ENCODE data around the gene ZNF473. TPM values are rescaled to one million over a fixed set of nuclear protein-coding genes. Genes with fewer than 3 reads are reported as not detected.
"Not testable (repeated sequence)": the region's sequence is repeated elsewhere in the genome, so short reads cannot be mapped to it uniquely, and the experiment has no call there.

ZNF473 gene
- total RNA-seq, 4 donors from 2014 or later: 5.5 to 20.9 (median 11.4) TPM

DNA sequence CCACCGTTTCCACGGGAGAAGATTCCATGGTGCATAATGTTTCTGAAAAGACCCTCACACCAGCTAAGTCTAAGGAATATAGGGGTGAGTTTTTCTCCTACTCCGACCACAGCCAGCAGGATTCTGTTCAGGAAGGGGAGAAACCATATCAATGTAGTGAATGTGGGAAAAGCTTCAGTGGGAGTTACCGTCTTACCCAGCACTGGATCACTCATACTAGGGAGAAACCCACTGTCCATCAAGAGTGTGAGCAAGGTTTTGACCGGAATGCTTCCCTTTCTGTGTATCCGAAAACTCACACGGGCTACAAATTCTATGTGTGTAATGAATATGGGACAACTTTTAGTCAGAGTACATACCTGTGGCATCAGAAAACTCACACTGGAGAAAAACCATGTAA, 19.1 kb downstream of the ZNF473 start:
- ATAC-seq: no peak
- Histone ChIP-seq H3K36me3 (peaks cover 7 to 83% of the 10 kb centered on the region in 2 donors), H3K4me1 (peaks cover 0 to 1% (median 0%) of the 10 kb centered on the region in 3 donors), H3K27ac (no peak overlapping the region), H3K4me3 (no peak overlapping the region), H3K9me3 (peaks cover 0 to 33% (median 0%) of the 10 kb centered on the region in 3 donors), H3K27me3 (no peaks in the 10 kb centered on the region)
- TF ChIP-seq POLR2AphosphoS5 (IDR thresholded peaks at IDR 0.05) (no peak), EP300 (IDR thresholded peaks at IDR 0.05) (no peak), POLR2A (IDR thresholded peaks at IDR 0.05) (no peak)
- TF ChIP-seq, protein P1, sequence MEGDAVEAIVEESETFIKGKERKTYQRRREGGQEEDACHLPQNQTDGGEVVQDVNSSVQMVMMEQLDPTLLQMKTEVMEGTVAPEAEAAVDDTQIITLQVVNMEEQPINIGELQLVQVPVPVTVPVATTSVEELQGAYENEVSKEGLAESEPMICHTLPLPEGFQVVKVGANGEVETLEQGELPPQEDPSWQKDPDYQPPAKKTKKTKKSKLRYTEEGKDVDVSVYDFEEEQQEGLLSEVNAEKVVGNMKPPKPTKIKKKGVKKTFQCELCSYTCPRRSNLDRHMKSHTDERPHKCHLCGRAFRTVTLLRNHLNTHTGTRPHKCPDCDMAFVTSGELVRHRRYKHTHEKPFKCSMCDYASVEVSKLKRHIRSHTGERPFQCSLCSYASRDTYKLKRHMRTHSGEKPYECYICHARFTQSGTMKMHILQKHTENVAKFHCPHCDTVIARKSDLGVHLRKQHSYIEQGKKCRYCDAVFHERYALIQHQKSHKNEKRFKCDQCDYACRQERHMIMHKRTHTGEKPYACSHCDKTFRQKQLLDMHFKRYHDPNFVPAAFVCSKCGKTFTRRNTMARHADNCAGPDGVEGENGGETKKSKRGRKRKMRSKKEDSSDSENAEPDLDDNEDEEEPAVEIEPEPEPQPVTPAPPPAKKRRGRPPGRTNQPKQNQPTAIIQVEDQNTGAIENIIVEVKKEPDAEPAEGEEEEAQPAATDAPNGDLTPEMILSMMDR (IDR thresholded peaks at IDR 0.05): no peak
- 95 to 98% methylated on average over 6 to 7 of the region's 7 CpGs for WGBS, 2 donors (ENCODE audit: low coverage in 1 of 2)

DNA sequence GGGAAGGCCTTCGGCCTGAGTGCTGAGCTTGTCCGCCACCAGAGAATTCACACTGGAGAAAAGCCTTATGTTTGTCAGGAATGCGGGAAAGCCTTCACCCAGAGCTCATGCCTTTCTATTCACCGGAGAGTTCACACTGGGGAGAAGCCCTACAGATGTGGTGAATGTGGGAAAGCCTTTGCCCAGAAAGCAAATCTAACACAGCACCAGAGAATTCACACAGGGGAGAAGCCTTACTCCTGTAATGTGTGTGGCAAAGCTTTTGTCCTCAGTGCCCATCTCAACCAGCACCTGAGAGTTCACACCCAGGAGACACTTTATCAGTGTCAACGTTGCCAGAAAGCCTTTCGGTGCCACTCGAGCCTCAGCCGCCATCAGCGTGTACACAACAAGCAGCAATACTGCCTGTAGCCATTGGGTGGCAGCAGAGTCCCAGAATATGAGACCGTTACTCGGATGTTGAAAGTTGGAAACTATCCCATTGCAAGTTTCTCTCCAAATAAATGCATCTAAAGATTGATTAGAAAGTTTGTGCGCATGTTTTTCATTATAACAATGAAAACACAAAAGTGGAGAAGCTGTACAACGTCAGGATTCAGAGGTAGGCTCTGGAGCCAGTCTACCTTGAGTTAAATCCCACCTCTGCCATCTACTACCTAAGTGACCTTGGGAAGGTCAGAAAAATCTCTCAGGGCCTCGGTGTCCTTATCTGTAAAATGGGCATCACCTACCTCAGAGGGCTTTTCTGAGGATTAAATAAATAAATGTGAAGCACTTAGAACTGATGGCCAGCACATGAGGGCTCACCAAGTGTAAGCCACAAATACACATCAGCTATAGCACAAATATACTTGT, 21.1 kb downstream of the ZNF473 start:
- Histone ChIP-seq H3K4me1 (peaks cover 0 to 19% (median 4%) of the 10 kb centered on the region in 3 donors), H3K36me3 (peaks cover 7 to 64% of the 10 kb centered on the region in 2 donors), H3K9me3 (peaks cover 0 to 33% (median 0%) of the 10 kb centered on the region in 3 donors), H3K27ac (no peak overlapping the region), H3K27me3 (no peaks in the 10 kb centered on the region), H3K4me3 (no peak overlapping the region)
- 46 to 59% methylated on average over 11 to 14 of the region's 14 CpGs for WGBS, 2 donors (ENCODE audit: low coverage in 1 of 2)
- ATAC-seq: no peak
- TF ChIP-seq, protein P1 (IDR thresholded peaks at IDR 0.05): peak in 3 of 4 experiments; percentile 70 to 83 (median 80)
- no peak for TF ChIP-seq EP300 (IDR thresholded peaks at IDR 0.05)

DNA sequence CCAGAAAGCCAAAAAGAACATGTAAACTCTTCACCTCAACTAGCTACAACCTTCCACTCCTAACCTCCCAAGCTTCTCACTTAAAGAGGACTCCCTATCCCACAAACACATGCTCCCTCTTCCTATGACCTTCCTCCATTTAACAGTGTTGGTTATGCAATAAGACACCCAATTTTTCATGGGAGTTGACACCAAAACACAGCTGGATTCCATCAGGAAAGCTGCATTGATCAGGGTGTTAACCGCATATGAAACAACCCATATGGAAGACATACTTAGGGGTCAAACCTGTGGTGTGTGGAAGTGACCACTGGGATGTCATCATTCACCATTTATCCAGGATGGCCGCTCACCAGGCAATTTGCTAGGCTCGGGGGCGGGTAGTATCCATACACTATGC, 21.9 kb downstream of the ZNF473 start:
- 52 to 64% methylated on average over 4 of the region's 4 CpGs for whole genome bisulfite sequencing, 2 donors (ENCODE audit: low coverage in 1 of 2)
- H3K36me3 ChIP-seq: peaks cover 7 to 56% of the 10 kb centered on the region in 2 donors
- no peak for TF ChIP-seq POLR2A (IDR thresholded peaks at IDR 0.05)
- TF ChIP-seq EP300 (IDR thresholded peaks at IDR 0.05): no peak
- TF ChIP-seq, protein P1 (IDR thresholded peaks at IDR 0.05): no peak
- no peak for TF ChIP-seq POLR2AphosphoS5 (IDR thresholded peaks at IDR 0.05)
- ATAC-seq: no peak
- H3K27ac ChIP-seq: no peak overlapping the region
- H3K4me3 ChIP-seq: no peak overlapping the region
- peaks cover 0 to 33% (median 0%) of the 10 kb centered on the region in 3 donors for H3K9me3 ChIP-seq
- H3K4me1 ChIP-seq: peaks cover 0 to 19% (median 4%) of the 10 kb centered on the region in 3 donors
- no peaks in the 10 kb centered on the region for H3K27me3 ChIP-seq

DNA sequence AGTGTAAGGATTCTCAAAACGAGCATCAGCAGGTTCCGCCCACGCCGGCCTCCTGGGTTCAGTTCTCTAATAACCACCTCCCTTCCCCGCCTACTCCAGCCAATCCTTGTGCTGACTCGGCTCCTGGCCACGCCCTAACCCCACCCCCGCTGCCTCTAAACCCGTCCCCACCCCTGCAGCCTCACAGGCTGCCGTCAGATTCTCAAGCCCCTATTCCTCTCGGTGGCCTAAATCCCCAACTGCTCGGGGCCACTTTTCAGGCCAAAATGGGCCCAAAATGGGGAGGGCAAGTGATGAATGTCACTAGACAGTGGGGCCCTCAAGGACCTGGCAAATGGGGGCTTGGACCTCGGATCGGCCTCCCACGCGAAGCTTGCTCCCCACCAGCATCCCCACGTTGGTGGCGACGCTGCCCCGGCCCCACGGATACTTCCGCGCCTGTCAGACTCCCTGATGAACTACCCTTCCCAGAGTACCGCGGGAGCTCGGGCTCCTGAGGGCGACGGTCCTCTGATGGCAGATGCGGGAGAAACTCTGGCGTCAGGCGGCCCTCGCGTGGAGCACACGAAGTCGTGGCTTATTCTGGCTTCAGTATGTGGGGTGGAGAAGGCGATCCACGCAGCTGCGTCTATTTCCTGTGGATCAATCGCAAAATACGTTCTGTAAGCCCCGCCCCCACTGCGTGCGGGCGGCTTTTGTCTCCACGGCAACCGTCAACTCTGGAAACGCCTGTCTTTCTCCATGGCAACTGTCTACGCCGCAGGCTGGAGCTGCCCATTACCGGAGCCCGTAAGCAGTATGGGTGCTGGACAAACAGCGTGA, 24.8 kb downstream of the ZNF473 start:
- Histone ChIP-seq H3K27ac (peak overlapping the region in 3 of 4 donors; percentile 75 to 82 (median 79)), H3K4me3 (peak overlapping the region; percentile 19 to 57), H3K9me3 (peaks cover 0 to 13% (median 0%) of the 10 kb centered on the region in 3 donors), H3K27me3 (no peaks in the 10 kb centered on the region), H3K4me1 (peaks cover 0 to 19% (median 4%) of the 10 kb centered on the region in 3 donors), H3K36me3 (peaks cover 0 to 27% of the 10 kb centered on the region in 2 donors)
- TF ChIP-seq, protein P1 (IDR thresholded peaks at IDR 0.05): no peak
- TF ChIP-seq EP300 (IDR thresholded peaks at IDR 0.05) (no peak), POLR2A (IDR thresholded peaks at IDR 0.05) (no peak), POLR2AphosphoS5 (IDR thresholded peaks at IDR 0.05) (no peak)
- ATAC-seq: peak; percentile 92
- WGBS, 2 donors (ENCODE audit: low coverage in 1 of 2): 0 to 7% methylated on average over 8 to 13 of the region's 52 CpGs

DNA sequence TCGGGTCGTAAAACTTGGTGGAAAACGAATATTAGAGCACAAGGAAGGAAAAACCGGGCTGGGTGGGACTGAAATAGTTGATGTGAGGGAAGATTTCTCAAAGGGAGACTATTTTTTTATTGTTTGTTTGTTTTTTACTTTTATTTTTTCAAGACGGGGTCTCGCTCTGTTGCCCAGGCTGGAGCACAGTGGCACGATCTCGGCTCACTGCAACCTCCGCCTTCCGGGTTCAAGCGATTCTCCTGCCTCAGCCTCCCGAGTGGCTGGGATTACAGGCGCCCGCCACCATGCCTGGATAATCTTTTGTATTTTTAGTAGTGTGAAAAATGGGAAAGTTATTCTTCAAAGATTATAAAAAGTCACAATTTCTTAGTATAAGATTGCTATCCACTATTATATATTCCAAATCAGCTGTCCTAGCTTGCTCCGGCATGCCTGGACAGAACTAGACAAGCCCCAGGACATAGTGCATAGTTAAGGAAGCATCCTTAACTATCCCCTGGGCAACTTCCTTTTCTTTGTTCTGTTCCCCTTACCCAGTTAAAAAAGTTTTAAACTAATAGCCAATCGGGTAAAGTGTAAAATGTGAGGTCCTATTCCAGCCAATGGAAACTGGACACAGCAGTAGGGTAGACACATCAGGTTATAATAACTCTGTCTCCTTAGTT, 25.6 kb downstream of the ZNF473 start:
- H3K9me3 ChIP-seq, ATAC-seq, H3K27me3 ChIP-seq: not testable (repeated sequence)
- Histone ChIP-seq H3K36me3 (peaks cover 0 to 19% of the 10 kb centered on the region in 2 donors), H3K4me1 (peaks cover 0 to 19% (median 4%) of the 10 kb centered on the region in 3 donors), H3K27ac (peak overlapping the region in 3 of 4 donors; percentile 75 to 82 (median 79)), H3K4me3 (peak overlapping the region in 1 of 2 donors; percentile 57)
- WGBS, 2 donors (ENCODE audit: low coverage in 1 of 2): 33 to 46% methylated on average over 15 to 16 of the region's 16 CpGs
